Spleen (tissue), 11 donors: ENCODE data around the gene LYPD3. TPM values are rescaled to one million over a fixed set of nuclear protein-coding genes. Genes with fewer than 3 reads are reported as not detected.

Source experiments
- DNase-seq: peaks from one replicate; pipeline ENCODE4 v3.0.0-alpha.2; 2020
- H3K27ac ChIP-seq, 8 donors: fragments of 200-600 bp; sonication (generic) in 7 of 8; 1 replicate in 4 of 8; 2 replicates in 4 of 8; pipeline versions ENCODE4 v1.5.0 to v1.8.0; 2016 to 2021; ENCODE audit warnings: inconsistent platforms in 4 of 8, mild to moderate bottlenecking in 4 of 8, moderate library complexity in 1 of 8
- H3K27me3 ChIP-seq, 7 donors: fragments of 200-600 bp; sonication (generic) in 6 of 7; replicated peaks in 1 of 7; 1 replicate in 4 of 7; 2 replicates in 3 of 7; pipeline versions ENCODE4 v1.5.0 to v1.8.0; 2016 to 2021; ENCODE audit warnings: inconsistent platforms in 3 of 7, mild to moderate bottlenecking in 1 of 7
- H3K36me3 ChIP-seq, 6 donors: fragments of 200-600 bp; sonication (generic) in 5 of 6; 1 replicate in 4 of 6; 2 replicates in 2 of 6; pipeline versions ENCODE4 v1.5.0 to v1.8.0; 2016 to 2021; ENCODE audit warnings: inconsistent platforms in 2 of 6
- H3K4me1 ChIP-seq, 6 donors: fragments of 200-600 bp; sonication (generic) in 5 of 6; 1 replicate in 3 of 6; 2 replicates in 3 of 6; pipeline versions ENCODE4 v1.5.0 to v1.8.0; 2016 to 2021; ENCODE audit warnings: inconsistent platforms in 3 of 6
- H3K4me3 ChIP-seq, 8 donors: fragments of 200-600 bp; sonication (generic) in 7 of 8; 1 replicate in 4 of 8; 2 replicates in 4 of 8; pipeline versions ENCODE4 v1.5.0 to v1.8.0; 2016 to 2021; ENCODE audit warnings: inconsistent platforms in 4 of 8, mild to moderate bottlenecking in 4 of 8, moderate library complexity in 2 of 8
- H3K9me3 ChIP-seq, 8 donors: fragments of 200-600 bp; sonication (generic) in 7 of 8; 1 replicate in 4 of 8; 2 replicates in 4 of 8; pipeline versions ENCODE4 v1.5.0 to v1.8.0; 2016 to 2021; ENCODE audit warnings: inconsistent platforms in 4 of 8
- POLR2A ChIP-seq, 3 donors: fragments of 450-650 bp; IDR thresholded peaks; one replicate each; pipeline ENCODE4 v1.5.1; 2017; ENCODE audit warnings: antibody characterized with exemption in 3 of 3, mild to moderate bottlenecking in 1 of 3
- POLR2AphosphoS5 ChIP-seq, 3 donors: sonication (generic); formaldehyde crosslinking; IDR thresholded peaks; one replicate each; pipeline ENCODE4 v1.5.1; 2017; ENCODE audit warnings: antibody characterized with exemption in 3 of 3
- WGBS, 5 donors: extraction: QIAGEN DNeasy Blood & Tissue Kit in 3 of 5; methylation state at CpG; one replicate each; pipeline versions ENCODE4 v1.1.5 to v1.1.7; 2013 to 2018; 5-methylcytosine and 5-hydroxymethylcytosine counted together
- intact Hi-C: fragments of 100-400 bp; cut with DNase I; formaldehyde crosslinking; loops from one replicate; pipeline ENCODE4 v1.15.0; 2023; ENCODE audit warnings: low total_unique reads
- polyA plus RNA-seq, 3 donors: library from polyadenylated mRNA; stranded (reverse); fragments of 200-250 nt; gene quantifications; one replicate each; pipeline ENCODE4 v1.2.1, GENCODE V29; 2013
- total RNA-seq, 7 donors: library from RNA; depleted of rRNA in 3 of 7; stranded (reverse); fragments of >200 nt in 3 of 7; fragmentation: NEBNext Ultra II Directional in 4 of 7; extraction: Animal tissue kit (Norgen Biotek cat#: 25700) in 4 of 7; gene quantifications; one replicate each; pipeline versions ENCODE4 v1.1.0 to v1.2.1, GENCODE V29; 2016 to 2021
- TF ChIP-seq, protein P1 (sequence below), 11 experiments: fragments of 200-600 bp in 7 of 11; fragments of 450-650 bp in 4 of 11; sonication (generic) in 4 of 11; IDR thresholded peaks in 8 of 11; conservative IDR thresholded peaks in 3 of 11; 1 replicate in 7 of 11; 2 replicates in 4 of 11; pipeline versions ENCODE4 v1.4.0 to v1.8.0; 2016 to 2021; ENCODE audit warnings: antibody characterized with exemption in 11 of 11, inconsistent platforms in 4 of 11, mild to moderate bottlenecking in 1 of 11
- donor health status: healthy with polysubstance abuse.
- donor health status: DM: no; HTN: no; CAD: no; lungs with moderate emphysema.
- donor health status: DM: no; HTN: no; CAD: no.
- donor health status: Bipolar disorder and iron deficiency.
- donor health status: healthy.
- donor health status: DM: no; HTN: no; CAD: no.
- donor health status: DM: yes; HTN: yes; CAD: no.

The LYPD3 gene
- total and polyA plus RNA-seq, 10 donors = 0.57 to 2.8 (median 1.5) TPM

GRCh38 chr19:43488179-43488578 is 22.8 kb upstream of the LYPD3 start:
- Histone ChIP-seq H3K4me3 (no peak overlapping the region), H3K36me3 (peaks cover 0 to 12% (median 0%) of the 10 kb centered on the region in 6 donors), H3K4me1 (peaks cover 8 to 52% (median 27%) of the 10 kb centered on the region in 6 donors), H3K9me3 (no peaks in the 10 kb centered on the region), H3K27me3 (no peaks in the 10 kb centered on the region), H3K27ac (peak overlapping the region in 1 of 8 donors; percentile 40)
- intact Hi-C loops = no loop called here
- 81 to 93% (median 90%) methylated on average over 8 of the region's 8 CpGs for WGBS, 5 donors
- no peak for TF ChIP-seq POLR2A (IDR thresholded peaks at IDR 0.05)
- TF ChIP-seq POLR2AphosphoS5 (IDR thresholded peaks at IDR 0.05) = no peak
- TF ChIP-seq, protein P1, sequence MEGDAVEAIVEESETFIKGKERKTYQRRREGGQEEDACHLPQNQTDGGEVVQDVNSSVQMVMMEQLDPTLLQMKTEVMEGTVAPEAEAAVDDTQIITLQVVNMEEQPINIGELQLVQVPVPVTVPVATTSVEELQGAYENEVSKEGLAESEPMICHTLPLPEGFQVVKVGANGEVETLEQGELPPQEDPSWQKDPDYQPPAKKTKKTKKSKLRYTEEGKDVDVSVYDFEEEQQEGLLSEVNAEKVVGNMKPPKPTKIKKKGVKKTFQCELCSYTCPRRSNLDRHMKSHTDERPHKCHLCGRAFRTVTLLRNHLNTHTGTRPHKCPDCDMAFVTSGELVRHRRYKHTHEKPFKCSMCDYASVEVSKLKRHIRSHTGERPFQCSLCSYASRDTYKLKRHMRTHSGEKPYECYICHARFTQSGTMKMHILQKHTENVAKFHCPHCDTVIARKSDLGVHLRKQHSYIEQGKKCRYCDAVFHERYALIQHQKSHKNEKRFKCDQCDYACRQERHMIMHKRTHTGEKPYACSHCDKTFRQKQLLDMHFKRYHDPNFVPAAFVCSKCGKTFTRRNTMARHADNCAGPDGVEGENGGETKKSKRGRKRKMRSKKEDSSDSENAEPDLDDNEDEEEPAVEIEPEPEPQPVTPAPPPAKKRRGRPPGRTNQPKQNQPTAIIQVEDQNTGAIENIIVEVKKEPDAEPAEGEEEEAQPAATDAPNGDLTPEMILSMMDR (IDR thresholded peaks at IDR 0.05 in 8 of 11, conservative IDR thresholded peaks at IDR 0.05 in 3 of 11) = no peak
- no peak for DNase-seq

DNA sequence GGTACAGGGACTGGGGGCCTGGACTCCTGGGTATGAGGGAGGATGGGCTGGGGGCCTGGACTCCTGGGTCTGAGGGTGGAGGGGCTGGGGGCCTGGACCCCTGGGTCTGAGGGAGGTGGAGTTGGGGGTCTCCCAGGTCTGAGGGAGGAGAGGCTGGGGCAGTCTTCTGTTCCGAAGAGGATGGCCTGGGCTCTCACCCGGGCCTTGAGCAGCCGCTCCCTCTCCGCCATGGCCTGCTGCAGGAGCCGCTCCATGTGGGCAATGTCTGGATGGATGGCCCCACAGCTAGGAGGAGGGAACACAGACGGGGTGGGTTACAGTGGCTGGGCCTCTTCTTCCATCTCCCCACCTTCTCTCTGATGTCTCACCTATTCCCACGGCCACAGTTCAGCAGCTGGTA is 21.0 kb upstream of the LYPD3 start:
- Histone ChIP-seq H3K27ac (peak overlapping the region in 1 of 8 donors; percentile 61), H3K27me3 (no peaks in the 10 kb centered on the region), H3K4me3 (no peak overlapping the region), H3K36me3 (peaks cover 0 to 9% (median 0%) of the 10 kb centered on the region in 6 donors), H3K4me1 (peaks cover 8 to 52% (median 27%) of the 10 kb centered on the region in 6 donors), H3K9me3 (no peaks in the 10 kb centered on the region)
- peak in 1 of 3 donors; percentile 28 for TF ChIP-seq POLR2AphosphoS5 (IDR thresholded peaks at IDR 0.05)
- TF ChIP-seq, protein P1 (IDR thresholded peaks at IDR 0.05 in 8 of 11, conservative IDR thresholded peaks at IDR 0.05 in 3 of 11) = no peak
- intact Hi-C loops = no loop called here
- WGBS, 5 donors = 81 to 100% (median 95%) methylated on average over 2 to 7 of the region's 7 CpGs
- no peak for DNase-seq

DNA sequence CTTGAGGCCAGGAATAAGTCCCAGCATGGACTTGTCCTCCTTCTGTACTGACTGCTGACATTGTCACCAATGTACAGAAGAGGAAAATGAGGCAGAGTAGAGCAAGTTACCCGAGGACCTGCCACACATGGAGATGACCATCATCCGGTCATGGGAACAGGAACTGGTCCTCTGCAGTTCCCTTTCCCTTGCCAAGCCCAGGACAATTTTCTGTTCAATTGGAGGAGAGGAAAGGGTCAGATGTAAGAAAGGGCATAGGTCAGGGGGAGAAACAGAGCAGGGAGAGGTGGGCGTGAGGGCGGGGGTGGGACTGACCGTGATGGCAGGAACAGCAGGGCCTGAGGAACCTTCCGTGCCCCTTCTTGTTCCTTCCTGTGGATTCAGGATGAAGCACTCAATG is 20.5 kb upstream of the LYPD3 start:
- peaks cover 8 to 52% (median 27%) of the 10 kb centered on the region in 6 donors for H3K4me1 ChIP-seq
- no peak for DNase-seq
- intact Hi-C loops = no loop called here
- H3K27ac ChIP-seq = no peak overlapping the region
- H3K36me3 ChIP-seq = peaks cover 0 to 6% (median 0%) of the 10 kb centered on the region in 6 donors
- 62 to 74% (median 71%) methylated on average over 6 of the region's 6 CpGs for WGBS, 5 donors
- no peaks in the 10 kb centered on the region for H3K27me3 ChIP-seq
- H3K4me3 ChIP-seq = no peak overlapping the region
- TF ChIP-seq, protein P1 (IDR thresholded peaks at IDR 0.05 in 8 of 11, conservative IDR thresholded peaks at IDR 0.05 in 3 of 11) = no peak
- TF ChIP-seq POLR2A (IDR thresholded peaks at IDR 0.05) (no peak), POLR2AphosphoS5 (IDR thresholded peaks at IDR 0.05) (no peak)
- no peaks in the 10 kb centered on the region for H3K9me3 ChIP-seq

- TF ChIP-seq, protein P1 (IDR thresholded peaks at IDR 0.05 in 8 of 11, conservative IDR thresholded peaks at IDR 0.05 in 3 of 11) = no peak
- no peak for TF ChIP-seq POLR2A (IDR thresholded peaks at IDR 0.05)
- no peak for TF ChIP-seq POLR2AphosphoS5 (IDR thresholded peaks at IDR 0.05)
- WGBS, 5 donors = 92 to 97% (median 94%) methylated on average over 6 of the region's 6 CpGs
- DNase-seq = no peak
- Histone ChIP-seq H3K27me3 (no peaks in the 10 kb centered on the region), H3K9me3 (no peaks in the 10 kb centered on the region), H3K27ac (no peak overlapping the region), H3K4me1 (peaks cover 8 to 27% (median 13%) of the 10 kb centered on the region in 6 donors), H3K36me3 (peaks cover 0 to 20% (median 2%) of the 10 kb centered on the region in 6 donors), H3K4me3 (no peak overlapping the region)
- intact Hi-C loops = no loop called here
Measured at GRCh38 chr19:43483281-43483680, 17.9 kb upstream of the LYPD3 start.
